Stimulated activated naive CD8-positive, alpha-beta T cell treated with anti-CD3 and anti-CD28 coated beads, Interleukin-15, Interleukin-2, amounts not matched to agents 100 ng/mL and 50 ng/mL, for 24 hours (primary cell): ENCODE measurements around the gene NR5A1.

Experiments
- H3K27ac Mint-ChIP-seq: one replicate; pipeline ENCODE4 v1.8.0; 2021; ENCODE audit warnings: mild to moderate bottlenecking, mixed read lengths
- H3K27me3 Mint-ChIP-seq: one replicate; pipeline ENCODE4 v1.8.0; 2021; ENCODE audit warnings: mixed read lengths
- H3K36me3 Mint-ChIP-seq: one replicate; pipeline ENCODE4 v1.8.0; 2021; ENCODE audit warnings: low read depth, mixed read lengths
- H3K4me1 Mint-ChIP-seq: one replicate; pipeline ENCODE4 v1.8.0; 2021; ENCODE audit warnings: low read depth, mixed read lengths
- H3K4me3 Mint-ChIP-seq: one replicate; pipeline ENCODE4 v1.8.0; 2021; ENCODE audit warnings: mild to moderate bottlenecking, mixed read lengths
- H3K9me3 Mint-ChIP-seq: one replicate; pipeline ENCODE4 v1.8.0; 2021; ENCODE audit warnings: mixed read lengths

The NR5A1 gene

GRCh38 chr9:124506433-124506832 lies 766 bp downstream of the NR5A1 start:
- Mint-ChIP-seq H3K27me3 (peaks cover 20% of the 10 kb centered on the region), H3K4me3 (no peak overlapping the region), H3K36me3 (no peaks in the 10 kb centered on the region), H3K4me1 (peaks cover 12% of the 10 kb centered on the region), H3K9me3 (no peaks in the 10 kb centered on the region), H3K27ac (no peak overlapping the region)

GRCh38 chr9:124505901-124506346 lies 1.3 kb downstream of the NR5A1 start:
- peaks cover 12% of the 10 kb centered on the region for H3K4me1 Mint-ChIP-seq
- H3K27me3 Mint-ChIP-seq: peaks cover 20% of the 10 kb centered on the region
- H3K4me3 Mint-ChIP-seq: no peak overlapping the region
- no peaks in the 10 kb centered on the region for H3K9me3 Mint-ChIP-seq
- no peaks in the 10 kb centered on the region for H3K36me3 Mint-ChIP-seq
- H3K27ac Mint-ChIP-seq: no peak overlapping the region

- Mint-ChIP-seq H3K4me1 (peaks cover 12% of the 10 kb centered on the region), H3K27me3 (peaks cover 20% of the 10 kb centered on the region), H3K4me3 (peak overlapping the region; percentile 41), H3K36me3 (no peaks in the 10 kb centered on the region), H3K9me3 (no peaks in the 10 kb centered on the region), H3K27ac (no peak overlapping the region)
Observed at GRCh38 chr9:124505006-124505900, 1.9 kb downstream of the NR5A1 start.

DNA sequence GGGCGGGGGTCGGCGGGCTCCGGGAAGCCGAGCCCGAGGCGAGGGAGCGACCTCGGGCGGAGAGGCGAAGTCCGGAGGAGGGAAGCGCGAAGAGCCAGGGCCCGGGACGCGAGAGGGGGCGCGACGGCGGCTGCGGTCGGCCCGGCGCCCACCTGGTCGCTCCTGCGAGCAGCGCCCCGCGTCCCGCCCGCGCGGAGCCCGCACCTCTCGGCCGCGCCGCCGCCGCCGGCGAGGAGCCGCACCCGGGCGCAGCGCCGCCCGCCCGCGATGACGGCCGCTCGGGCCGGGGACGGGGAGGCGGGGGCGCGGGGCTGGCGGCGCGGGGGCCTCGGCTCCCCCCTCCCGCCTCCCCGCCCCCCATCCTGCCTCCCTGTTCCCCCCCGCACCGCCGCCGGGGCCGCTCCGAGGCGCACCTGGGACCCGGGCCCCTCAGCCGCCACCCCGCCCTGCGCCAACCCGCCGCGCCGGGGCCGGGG lies 2.6 kb downstream of the NR5A1 start:
- Mint-ChIP-seq H3K4me3 (no peak overlapping the region), H3K27me3 (peaks cover 20% of the 10 kb centered on the region)

GRCh38 chr9:124503713-124504529 lies 3.3 kb downstream of the NR5A1 start:
- peaks cover 20% of the 10 kb centered on the region for H3K27me3 Mint-ChIP-seq

More for the DNA sequence above, 2.6 kb downstream of the NR5A1 start:
- H3K9me3 Mint-ChIP-seq: no peaks in the 10 kb centered on the region
- peaks cover 12% of the 10 kb centered on the region for H3K4me1 Mint-ChIP-seq
- H3K36me3 Mint-ChIP-seq: no peaks in the 10 kb centered on the region
- H3K27ac Mint-ChIP-seq: no peak overlapping the region

DNA sequence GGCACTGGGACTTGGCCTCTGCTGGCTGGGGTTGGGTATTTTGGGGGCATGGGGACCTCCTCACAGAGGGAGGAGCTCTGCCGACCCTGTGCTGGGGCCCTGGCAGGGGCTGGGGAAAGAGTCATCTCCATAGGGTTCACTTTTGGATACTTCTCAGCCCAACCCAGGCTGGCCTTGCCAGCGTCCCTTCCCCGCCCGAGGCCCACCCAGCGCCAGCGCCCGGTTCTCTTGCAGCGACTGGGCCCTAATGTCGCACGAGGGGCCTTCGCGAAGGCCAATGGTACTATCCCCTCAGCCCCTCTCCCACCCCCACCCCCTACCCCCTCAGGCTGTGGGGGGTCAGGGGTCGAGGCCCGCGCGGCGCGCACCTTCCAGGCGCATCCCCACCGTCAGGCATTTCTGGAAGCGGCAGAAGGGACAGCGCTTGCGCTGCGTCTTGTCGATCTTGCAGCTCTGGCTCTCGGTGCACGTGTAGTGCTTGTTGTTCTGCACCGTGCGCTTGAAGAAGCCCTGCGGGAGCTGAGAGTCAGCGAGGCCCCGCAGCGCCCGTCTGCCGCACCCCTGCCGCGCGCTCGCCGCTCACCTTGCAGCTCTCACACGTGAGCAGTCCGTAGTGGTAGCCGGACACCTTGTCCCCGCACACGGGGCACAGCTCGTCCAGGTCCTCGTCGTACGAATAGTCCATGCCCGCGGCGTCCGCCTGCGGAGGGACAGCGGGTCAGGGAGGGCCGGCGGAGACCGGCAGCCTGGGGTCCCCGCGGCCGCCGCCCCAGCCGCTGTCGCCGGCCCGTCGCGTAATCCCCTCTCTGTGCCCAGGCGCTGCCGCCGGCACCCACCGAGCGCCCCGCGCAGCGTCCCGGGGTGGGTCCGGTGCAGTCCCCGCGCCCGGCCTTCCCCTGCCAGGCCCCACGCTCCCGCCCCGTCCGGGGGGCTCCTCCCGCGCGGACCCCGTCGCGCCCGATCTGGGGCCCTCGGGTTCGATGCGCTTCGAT lies 4.2 kb downstream of the NR5A1 start:
- peaks cover 18% of the 10 kb centered on the region for H3K4me1 Mint-ChIP-seq
- H3K36me3 Mint-ChIP-seq: no peaks in the 10 kb centered on the region
- H3K9me3 Mint-ChIP-seq: no peaks in the 10 kb centered on the region
- no peak overlapping the region for H3K4me3 Mint-ChIP-seq
- H3K27me3 Mint-ChIP-seq: peaks cover 20% of the 10 kb centered on the region
- H3K27ac Mint-ChIP-seq: no peak overlapping the region

More at GRCh38 chr9:124503713-124504529, 3.3 kb downstream of the NR5A1 start:
- no peaks in the 10 kb centered on the region for H3K36me3 Mint-ChIP-seq
- peaks cover 18% of the 10 kb centered on the region for H3K4me1 Mint-ChIP-seq
- peak overlapping the region; percentile 77 for H3K4me3 Mint-ChIP-seq
- H3K9me3 Mint-ChIP-seq: no peaks in the 10 kb centered on the region
- H3K27ac Mint-ChIP-seq: no peak overlapping the region

DNA sequence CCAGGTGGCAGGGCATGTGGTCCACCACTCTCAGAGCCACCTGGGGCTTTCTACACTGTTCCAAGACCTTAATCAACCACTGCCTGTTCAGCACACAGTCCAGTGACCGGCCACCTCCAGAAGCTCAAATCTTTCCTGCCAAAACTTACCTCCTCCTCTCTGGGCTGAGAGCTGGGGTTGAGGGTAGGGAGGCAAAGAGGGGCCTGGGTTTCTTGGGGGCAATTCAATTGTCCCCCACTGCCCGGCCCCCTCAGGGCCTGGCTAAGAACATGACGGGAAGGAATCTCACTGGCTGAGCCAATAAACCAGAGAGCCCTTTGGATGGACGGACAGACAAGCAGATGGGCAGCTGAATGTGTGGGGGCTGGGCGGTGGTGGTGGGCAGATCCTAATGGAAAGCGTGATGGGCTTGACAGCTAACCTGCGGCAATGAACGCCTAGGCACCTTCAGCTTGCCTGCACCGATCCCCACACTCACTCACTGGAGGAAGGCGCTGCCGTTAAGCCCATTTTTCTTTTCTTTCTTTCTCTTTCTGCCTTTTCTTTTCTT lies 5.4 kb downstream of the NR5A1 start:
- H3K4me3 Mint-ChIP-seq: no peak overlapping the region
- H3K27ac Mint-ChIP-seq: no peak overlapping the region
- peaks cover 20% of the 10 kb centered on the region for H3K27me3 Mint-ChIP-seq
- H3K4me1 Mint-ChIP-seq: peaks cover 18% of the 10 kb centered on the region
- no peaks in the 10 kb centered on the region for H3K36me3 Mint-ChIP-seq
- H3K9me3 Mint-ChIP-seq: no peaks in the 10 kb centered on the region

- Mint-ChIP-seq H3K27ac (no peak overlapping the region), H3K4me1 (peaks cover 22% of the 10 kb centered on the region), H3K4me3 (no peak overlapping the region), H3K9me3 (no peaks in the 10 kb centered on the region), H3K27me3 (peaks cover 20% of the 10 kb centered on the region), H3K36me3 (no peaks in the 10 kb centered on the region)
Observed at GRCh38 chr9:124500796-124501611, 6.2 kb downstream of the NR5A1 start.

DNA sequence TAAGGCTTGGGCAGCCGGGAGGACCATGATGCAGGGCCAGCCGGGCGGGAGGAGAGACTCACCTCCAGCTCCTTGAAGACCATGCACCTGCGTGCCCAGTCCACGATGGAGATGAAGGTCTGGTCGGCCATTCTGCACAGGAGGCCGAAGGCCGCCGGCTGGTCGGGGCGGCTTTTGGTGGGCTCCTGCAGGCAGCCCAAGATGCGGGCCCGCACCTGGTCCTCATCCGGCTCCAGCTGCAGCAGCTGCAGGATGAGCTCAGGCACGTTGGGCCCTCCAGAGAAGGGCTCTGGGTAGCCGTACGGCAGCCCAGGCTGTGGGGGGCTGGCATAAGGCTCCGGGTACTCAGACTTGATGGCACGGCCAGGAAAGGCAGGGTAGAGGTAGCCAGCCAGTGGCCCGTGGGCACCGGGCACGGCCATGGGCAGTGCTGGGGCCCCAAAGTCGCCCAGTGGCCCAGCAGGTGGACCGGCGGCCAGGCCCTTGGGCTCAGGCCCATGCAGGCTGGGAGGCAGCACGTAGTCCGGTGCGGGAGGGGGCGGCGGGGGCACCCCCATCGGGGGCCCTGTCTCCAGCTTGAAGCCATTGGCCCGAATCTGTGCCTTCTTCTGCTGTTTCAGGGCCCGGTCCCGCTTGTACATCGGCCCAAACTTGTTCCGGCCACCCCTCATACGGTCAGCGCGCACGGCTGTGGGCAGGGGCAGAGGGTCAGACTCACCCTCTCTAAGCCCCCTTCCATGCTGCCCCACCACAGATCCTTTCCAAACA lies 7.0 kb downstream of the NR5A1 start:
- H3K27ac Mint-ChIP-seq: no peak overlapping the region
- H3K9me3 Mint-ChIP-seq: no peaks in the 10 kb centered on the region
- no peaks in the 10 kb centered on the region for H3K36me3 Mint-ChIP-seq
- peaks cover 27% of the 10 kb centered on the region for H3K4me1 Mint-ChIP-seq
- no peak overlapping the region for H3K4me3 Mint-ChIP-seq
- H3K27me3 Mint-ChIP-seq: peaks cover 17% of the 10 kb centered on the region

DNA sequence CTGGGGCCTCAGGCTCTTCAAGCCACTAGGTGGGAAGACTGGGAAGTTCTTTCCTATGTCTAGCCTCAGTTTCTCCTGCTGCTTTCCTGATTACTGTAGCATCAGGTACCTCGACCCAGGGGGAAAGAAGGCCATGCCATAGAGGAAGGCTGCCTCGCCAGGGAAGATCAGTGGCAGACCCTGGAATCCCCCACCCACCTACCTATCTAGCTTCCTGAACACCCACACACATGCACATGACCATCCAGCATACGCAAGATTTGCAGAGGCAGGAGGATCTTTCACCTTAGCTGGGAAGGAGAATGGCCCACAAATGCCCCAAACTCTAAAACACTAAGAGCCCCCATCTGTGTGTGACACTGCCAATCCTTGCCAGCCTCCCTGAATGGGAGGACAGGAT lies 8.0 kb downstream of the NR5A1 start:
- no peak overlapping the region for H3K4me3 Mint-ChIP-seq
- no peaks in the 10 kb centered on the region for H3K36me3 Mint-ChIP-seq
- H3K27me3 Mint-ChIP-seq: peaks cover 15% of the 10 kb centered on the region
- peaks cover 27% of the 10 kb centered on the region for H3K4me1 Mint-ChIP-seq
- no peaks in the 10 kb centered on the region for H3K9me3 Mint-ChIP-seq
- H3K27ac Mint-ChIP-seq: no peak overlapping the region

GRCh38 chr9:124498499-124499146 lies 8.6 kb downstream of the NR5A1 start:
- H3K36me3 Mint-ChIP-seq: no peaks in the 10 kb centered on the region
- no peak overlapping the region for H3K27ac Mint-ChIP-seq
- peaks cover 21% of the 10 kb centered on the region for H3K4me1 Mint-ChIP-seq
- no peak overlapping the region for H3K4me3 Mint-ChIP-seq
- H3K27me3 Mint-ChIP-seq: peaks cover 9% of the 10 kb centered on the region
- no peaks in the 10 kb centered on the region for H3K9me3 Mint-ChIP-seq

DNA sequence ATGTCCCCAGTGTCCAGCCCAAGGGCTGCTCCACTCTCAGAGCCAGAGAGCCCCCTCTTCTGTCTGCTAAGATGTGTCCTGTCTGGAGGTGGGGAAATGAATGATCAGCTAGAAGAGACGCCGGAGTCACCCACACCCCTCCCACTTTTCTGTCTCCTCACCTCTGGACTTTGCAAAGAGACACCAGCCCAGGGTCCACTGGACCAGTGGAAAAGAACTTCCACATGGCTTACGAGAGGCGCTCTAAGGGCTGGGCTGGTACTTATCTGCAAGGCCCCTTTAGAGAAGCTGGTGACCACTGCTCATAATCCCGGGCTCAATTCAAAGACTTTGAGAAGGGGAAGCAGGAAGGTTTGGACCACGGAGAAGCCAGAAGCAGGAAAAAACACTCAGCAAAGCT lies 9.2 kb downstream of the NR5A1 start:
- H3K4me3 Mint-ChIP-seq: no peak overlapping the region
- H3K9me3 Mint-ChIP-seq: no peaks in the 10 kb centered on the region
- no peak overlapping the region for H3K27ac Mint-ChIP-seq
- H3K36me3 Mint-ChIP-seq: no peaks in the 10 kb centered on the region
- H3K27me3 Mint-ChIP-seq: peaks cover 8% of the 10 kb centered on the region
- H3K4me1 Mint-ChIP-seq: peaks cover 20% of the 10 kb centered on the region
